HCT116 (cell line): ENCODE data around the gene KNDC1. TPM values are rescaled to one million over a fixed set of nuclear protein-coding genes. Genes with fewer than 3 reads are reported as not detected.
A peak's percentile ranks its signal among the peaks of the same experiment; 100 is the strongest.

Source experiments
- ATAC-seq: fragments of 200-7000 bp; cut with Tn5 transposase; 2 replicates; pipeline ENCODE4 v1.9.1; 2020; ENCODE audit warnings: mild to moderate bottlenecking, moderate library complexity
- BruUV-seq: library from RNA; stranded (reverse); fragments of 400-500 nt; replicated peaks from 2 replicates; lab custom pipeline; 2021; lab: Mats Ljungman, UMichigan
- CTCF ChIA-PET: fragments of 300-600 bp; sonication (Branson Sonifier 250); formaldehyde crosslinking; loops from one replicate; lab custom pipeline; 2021; ENCODE audit warnings: antibody characterized with exemption; lab: Charles Lee
- POLR2A ChIA-PET: fragments of 300-600, 350-600 bp; sonication (Branson Sonifier 250); formaldehyde crosslinking; loops from one replicate; lab custom pipeline; 2021; ENCODE audit warnings: antibody characterized with exemption; lab: Charles Lee
- RAD21 ChIA-PET, 2 experiments: fragments of 300-600 bp; sonication (Branson Sonifier 250); formaldehyde crosslinking; loops; one replicate each; lab custom pipeline; 2023; ENCODE audit warnings: low total read pairs in 2 of 2; ENCODE audit not compliant: uncharacterized antibody in 2 of 2, unreplicated experiment in 2 of 2, low non-redundant PET in 1 of 2; lab: Charles Lee
- DNase-seq: peaks from one replicate; pipeline ENCODE4 v3.0.0-alpha.2; 2010; ENCODE audit warnings: low read depth, low spot score
- H2AFZ ChIP-seq: fragments of 200-600 bp; shearing (Covaris generic), sonication (generic); 2 replicates; pipeline ENCODE4 v1.6.1; 2017; ENCODE audit warnings: low read depth, mixed run types, mixed read lengths, antibody characterized with exemption, low read length; ENCODE audit not compliant: poor library complexity, severe bottlenecking
- H3K27ac ChIP-seq: 2 replicates; pipeline ENCODE4 v1.5.1; 2012; ENCODE audit warnings: low read depth, low read length
- H3K27me3 ChIP-seq: fragments of 200-600 bp; sonication (generic); 2 replicates; pipeline ENCODE4 v1.6.1; 2016; ENCODE audit warnings: mixed run types, low read length, mixed read lengths; ENCODE audit not compliant: insufficient read depth
- H3K36me3 ChIP-seq, 2 experiments: fragments of 200-500 bp in 1 of 2; fragments of 200-600 bp in 1 of 2; sonication (Bioruptor generic) in 1 of 2; sonication (generic) in 1 of 2; 2 replicates each; pipeline versions ENCODE4 v1.5.1 to v1.6.1; 2014 to 2016; ENCODE audit warnings: low read length in 2 of 2, inconsistent platforms in 1 of 2, mixed read lengths in 1 of 2, mixed run types in 1 of 2; ENCODE audit not compliant: insufficient read depth in 2 of 2, control insufficient read depth in 1 of 2
- H3K4me1 ChIP-seq, 2 experiments: fragments of 200-600 bp in 1 of 2; sonication (generic) in 1 of 2; 2 replicates each; pipeline versions ENCODE4 v1.5.1 to v1.6.1; 2012 to 2017; ENCODE audit warnings: low read length in 2 of 2, inconsistent platforms in 1 of 2, mild to moderate bottlenecking in 1 of 2, mixed read lengths in 1 of 2, mixed run types in 1 of 2, moderate library complexity in 1 of 2; ENCODE audit not compliant: insufficient read depth in 2 of 2, control insufficient read depth in 1 of 2
- H3K4me2 ChIP-seq: fragments of 200-600 bp; sonication (generic); 2 replicates; pipeline ENCODE4 v1.6.1; 2017; ENCODE audit warnings: mixed run types, low read length, mixed read lengths
- H3K4me3 ChIP-seq, 2 experiments: fragments of 200-600 bp in 1 of 2; sonication (generic) in 1 of 2; replicated peaks in 1 of 2; 2 replicates each; pipeline ENCODE4 v1.5.1; 2011 to 2016; ENCODE audit warnings: low read length in 2 of 2, control low read depth in 1 of 2, low read depth in 1 of 2, mild to moderate bottlenecking in 1 of 2, mixed read lengths in 1 of 2, mixed run types in 1 of 2
- H3K79me2 ChIP-seq: fragments of 200-600 bp; sonication (generic); 2 replicates; pipeline ENCODE4 v1.6.1; 2017; ENCODE audit warnings: mild to moderate bottlenecking, mixed run types, low read length, moderate library complexity, mixed read lengths; ENCODE audit not compliant: insufficient read depth
- H3K9ac ChIP-seq: fragments of 200-600 bp; sonication (generic); 2 replicates; pipeline ENCODE4 v1.6.1; 2016; ENCODE audit warnings: low read length, mixed read lengths
- H3K9me2 ChIP-seq: fragments of 200-600 bp; sonication (generic), shearing (Covaris generic); 2 replicates; pipeline ENCODE4 v1.6.1; 2017; ENCODE audit warnings: mixed run types, mild to moderate bottlenecking, moderate library complexity; ENCODE audit not compliant: insufficient read depth
- H3K9me3 ChIP-seq, 2 experiments: fragments of 200-500 bp in 1 of 2; fragments of 200-600 bp in 1 of 2; sonication (Bioruptor generic) in 1 of 2; sonication (generic) in 1 of 2; 2 replicates each; pipeline ENCODE4 v1.6.1; 2014 to 2017; ENCODE audit warnings: low read length in 2 of 2, mixed read lengths in 2 of 2, inconsistent platforms in 1 of 2, low read depth in 1 of 2, mild to moderate bottlenecking in 1 of 2, mixed run types in 1 of 2, moderate library complexity in 1 of 2; ENCODE audit not compliant: control insufficient read depth in 1 of 2, insufficient read depth in 1 of 2
- H4K20me1 ChIP-seq: fragments of 200-600 bp; sonication (generic), shearing (Covaris generic); 2 replicates; pipeline ENCODE4 v1.6.1; 2017; ENCODE audit warnings: mixed run types, mild to moderate bottlenecking, moderate library complexity; ENCODE audit not compliant: insufficient read depth
- CTCF ChIP-seq, 3 experiments: fragments of 200-600 bp in 1 of 3; sonication (generic) in 1 of 3; IDR thresholded peaks in 2 of 3; conservative IDR thresholded peaks in 1 of 3; 2 replicates each; pipeline ENCODE4 v1.5.1; 2012 to 2017; ENCODE audit warnings: low read depth in 2 of 3, low read length in 2 of 3, antibody characterized with exemption in 1 of 3, borderline replicate concordance in 1 of 3, control low read depth in 1 of 3, mild to moderate bottlenecking in 1 of 3, mixed read lengths in 1 of 3, mixed run types in 1 of 3, moderate library complexity in 1 of 3; ENCODE audit not compliant: insufficient read depth in 1 of 3
- EGR1 ChIP-seq: IDR thresholded peaks from 2 replicates; pipeline ENCODE4 v1.6.1; 2012; ENCODE audit warnings: low read depth
- ELF1 ChIP-seq: IDR thresholded peaks from 2 replicates; pipeline ENCODE4 v1.6.1; 2012; ENCODE audit warnings: low read depth, borderline replicate concordance
- MAX ChIP-seq: IDR thresholded peaks from 2 replicates; pipeline ENCODE4 v1.6.1; 2012
- POLR2AphosphoS5 ChIP-seq: IDR thresholded peaks from 2 replicates; pipeline ENCODE4 v1.6.1; 2011; ENCODE audit warnings: mild to moderate bottlenecking, low read depth, low read length, moderate library complexity
- REST ChIP-seq: IDR thresholded peaks from 2 replicates; pipeline ENCODE4 v1.6.1; 2012; ENCODE audit warnings: low read depth
- SIN3A ChIP-seq: IDR thresholded peaks from 2 replicates; pipeline ENCODE4 v1.6.1; 2012; ENCODE audit warnings: low read depth
- SP1 ChIP-seq: IDR thresholded peaks from 2 replicates; pipeline ENCODE4 v1.6.1; 2012; ENCODE audit warnings: low read depth
- ZFX ChIP-seq: fragments of 450-650 bp; IDR thresholded peaks from 2 replicates; pipeline ENCODE4 v1.6.1; 2017
- intact Hi-C: fragments of 100-400 bp; cut with micrococcal nuclease; formaldehyde crosslinking; loops from 2 replicates; pipeline ENCODE4 v1.10.0; 2022
- total RNA-seq: library from RNA; stranded (reverse); gene quantifications from one replicate; pipeline ENCODE4 v1.2.1, GENCODE V29; 2021; ENCODE audit not compliant: unreplicated experiment
- TF ChIP-seq, protein P1 (sequence below): IDR thresholded peaks from 2 replicates; pipeline ENCODE4 v1.6.1; 2012

KNDC1 gene
- total RNA-seq, 1 experiment from 2014 or later, result 3.6 TPM

GRCh38 chr10:133261726-133262325 lies 101.8 kb downstream of the KNDC1 start:
- H3K27ac ChIP-seq, result peak overlapping the region; percentile 95
- RAD21 ChIA-PET, result interaction anchor here in 1 of 2 experiments (0.5 kb wide), 1 partner anchor 319 kb away, joined by 3 read pairs; the partner anchor contains the start of gene CFAP46
- H3K9me3 ChIP-seq, result no peaks in the 10 kb centered on the region
- POLR2A ChIA-PET, result no interaction called here
- H3K4me1 ChIP-seq, result peaks cover 40 to 54% of the 10 kb centered on the region in 2 experiments
- ATAC-seq, result peak; percentile 43
- H3K27me3 ChIP-seq, result no peaks in the 10 kb centered on the region
- no TSS peak for BruUV-seq
- intact Hi-C loops, result no loop called here
- H2AFZ ChIP-seq, result no peak overlapping the region
- CTCF ChIA-PET, result no interaction called here
- H3K4me2 ChIP-seq, result peak overlapping the region; percentile 85
- H3K36me3 ChIP-seq, result no peaks in the 10 kb centered on the region
- DNase-seq, result no peak
- no peaks in the 10 kb centered on the region for H3K9me2 ChIP-seq
- peak overlapping the region; percentile 79 for H3K9ac ChIP-seq
- TF ChIP-seq POLR2AphosphoS5 (0 out of 2 replicates have a peak, but pooled peaks have one; percentile 24), ZFX (peak; percentile 47; the same call in 1 of the 2 replicates), ELF1 (no peak), MAX (peak; percentile 27; the same call in 1 of the 2 replicates), SP1 (no peak), CTCF (IDR thresholded peaks at IDR 0.05 in 2 of 3, conservative IDR thresholded peaks at IDR 0.05 in 1 of 3; ENCODE audit: borderline replicate concordance in 1 of 3, insufficient read depth in 1 of 3, low read depth in 2 of 3, low read length in 2 of 3) (no peak), EGR1 (no peak), REST (no peak), SIN3A (no peak)
- TF ChIP-seq, protein P1, sequence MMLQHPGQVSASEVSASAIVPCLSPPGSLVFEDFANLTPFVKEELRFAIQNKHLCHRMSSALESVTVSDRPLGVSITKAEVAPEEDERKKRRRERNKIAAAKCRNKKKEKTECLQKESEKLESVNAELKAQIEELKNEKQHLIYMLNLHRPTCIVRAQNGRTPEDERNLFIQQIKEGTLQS, result no peak
- H4K20me1 ChIP-seq, result no peaks in the 10 kb centered on the region
- H3K4me3 ChIP-seq, result peak overlapping the region; percentile 51 to 60
- no peaks in the 10 kb centered on the region for H3K79me2 ChIP-seq
